AG09319 (cell line): Measurements from ENCODE around the gene PIK3R1.

Experiments
- DNase-seq: peaks from one replicate; pipeline ENCODE4 v3.0.0-alpha.2; 2010; ENCODE audit warnings: low read depth; ENCODE audit errors: extremely low read depth
- TF ChIP-seq, protein P1 (sequence below): IDR thresholded peaks from 2 replicates; pipeline ENCODE4 v1.5.1; 2011; ENCODE audit warnings: low read depth, mild to moderate bottlenecking, inconsistent platforms, low read length, moderate library complexity

PIK3R1 gene

DNA sequence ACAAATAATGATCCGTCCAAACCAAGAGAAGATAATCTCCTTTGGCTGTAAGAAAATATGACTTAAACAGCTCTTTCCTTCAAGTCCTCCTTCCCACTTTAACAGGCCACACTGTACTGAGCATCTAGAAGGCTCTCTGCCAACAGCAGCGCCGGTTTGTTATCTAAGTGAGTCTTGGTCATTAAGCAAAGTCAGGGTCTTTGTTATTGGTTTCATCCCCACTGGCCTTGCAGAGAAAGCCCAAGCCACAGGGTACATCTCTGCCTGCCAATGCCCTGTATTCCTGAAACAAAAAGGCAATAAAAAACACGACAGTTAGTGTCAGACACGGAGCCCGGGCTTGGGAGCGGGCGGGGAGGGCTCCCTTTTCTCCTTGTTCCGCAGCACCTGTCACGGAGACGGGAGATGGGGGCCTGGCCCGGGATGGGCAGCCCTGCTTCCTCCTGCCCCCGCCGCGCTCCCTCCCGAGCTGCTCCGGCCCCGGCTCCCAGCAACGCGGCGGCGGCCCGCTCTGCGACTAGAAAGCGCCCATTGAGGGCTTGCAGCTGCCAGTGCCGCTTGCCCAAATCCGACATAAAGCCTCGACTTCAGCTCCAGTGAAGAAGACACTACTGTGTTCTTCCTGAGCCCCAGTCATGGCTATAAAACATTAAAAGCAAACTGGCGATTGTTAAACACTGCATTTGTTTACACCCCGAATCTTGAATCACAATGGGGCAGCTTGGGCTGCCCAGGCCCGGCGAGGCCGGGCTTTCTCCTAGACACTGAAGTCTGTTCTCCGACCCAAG lies 28.1 kb upstream of the PIK3R1 start:
- TF ChIP-seq, protein P1, sequence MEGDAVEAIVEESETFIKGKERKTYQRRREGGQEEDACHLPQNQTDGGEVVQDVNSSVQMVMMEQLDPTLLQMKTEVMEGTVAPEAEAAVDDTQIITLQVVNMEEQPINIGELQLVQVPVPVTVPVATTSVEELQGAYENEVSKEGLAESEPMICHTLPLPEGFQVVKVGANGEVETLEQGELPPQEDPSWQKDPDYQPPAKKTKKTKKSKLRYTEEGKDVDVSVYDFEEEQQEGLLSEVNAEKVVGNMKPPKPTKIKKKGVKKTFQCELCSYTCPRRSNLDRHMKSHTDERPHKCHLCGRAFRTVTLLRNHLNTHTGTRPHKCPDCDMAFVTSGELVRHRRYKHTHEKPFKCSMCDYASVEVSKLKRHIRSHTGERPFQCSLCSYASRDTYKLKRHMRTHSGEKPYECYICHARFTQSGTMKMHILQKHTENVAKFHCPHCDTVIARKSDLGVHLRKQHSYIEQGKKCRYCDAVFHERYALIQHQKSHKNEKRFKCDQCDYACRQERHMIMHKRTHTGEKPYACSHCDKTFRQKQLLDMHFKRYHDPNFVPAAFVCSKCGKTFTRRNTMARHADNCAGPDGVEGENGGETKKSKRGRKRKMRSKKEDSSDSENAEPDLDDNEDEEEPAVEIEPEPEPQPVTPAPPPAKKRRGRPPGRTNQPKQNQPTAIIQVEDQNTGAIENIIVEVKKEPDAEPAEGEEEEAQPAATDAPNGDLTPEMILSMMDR, result no peak
- DNase-seq, result no peak

DNA sequence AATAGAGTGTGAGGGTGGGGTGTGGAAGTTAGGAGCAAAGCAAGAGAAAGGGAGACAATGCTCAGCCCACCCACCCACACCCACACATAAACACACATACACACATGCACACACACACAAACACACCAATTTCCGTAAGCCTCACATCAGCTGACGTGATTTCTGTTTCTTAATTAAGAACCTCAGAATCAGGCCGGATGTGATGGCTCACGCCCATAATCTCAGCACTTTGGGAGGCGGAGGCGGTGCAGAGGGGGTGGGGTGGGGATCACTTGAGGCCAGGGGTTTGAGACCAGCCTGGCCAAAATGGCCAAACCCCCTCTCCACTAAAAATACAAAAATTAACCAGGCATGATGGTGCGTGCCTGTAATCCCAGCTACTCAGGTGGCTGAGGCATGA lies 26.4 kb upstream of the PIK3R1 start:
- no peak for DNase-seq
- TF ChIP-seq, protein P1, result no peak

DNA sequence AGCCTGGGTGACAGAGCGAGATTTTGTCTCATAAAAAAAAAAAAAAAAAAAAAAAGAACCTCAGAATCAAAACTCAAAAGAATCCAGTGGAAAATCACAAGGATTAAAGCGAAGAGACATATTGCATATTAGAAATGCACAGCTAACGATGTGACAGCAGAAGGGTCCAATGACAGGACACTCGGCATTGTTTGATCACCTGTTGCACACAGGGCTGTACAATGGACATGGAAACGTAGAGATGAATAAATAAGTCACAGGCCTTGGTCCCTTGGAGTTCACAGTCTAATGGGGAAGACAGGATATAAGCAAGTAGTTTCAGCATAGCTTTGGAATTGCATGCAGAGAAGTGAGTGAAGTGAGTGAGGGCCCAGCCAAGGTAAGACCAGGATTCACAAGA lies 25.9 kb upstream of the PIK3R1 start:
- TF ChIP-seq, protein P1, result no peak
- no peak for DNase-seq

DNA sequence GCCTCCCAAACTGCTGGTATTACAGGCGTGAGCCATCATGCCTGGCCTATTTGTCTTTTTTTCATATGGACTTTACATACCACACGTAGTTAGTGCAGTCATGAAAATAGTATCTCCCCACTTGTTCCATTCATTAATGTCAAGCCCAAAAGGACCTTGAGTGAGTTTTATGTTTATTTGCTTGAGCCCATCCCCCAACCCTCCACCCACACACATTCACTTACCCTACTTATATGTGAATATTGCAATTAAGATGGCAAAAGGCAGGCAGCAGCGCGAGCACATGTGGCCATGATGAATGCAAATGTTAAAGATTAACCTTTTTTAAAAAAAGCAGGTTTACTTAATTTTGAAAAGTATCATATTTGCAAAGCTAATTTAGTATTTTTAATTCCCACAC lies 24.9 kb upstream of the PIK3R1 start:
- TF ChIP-seq, protein P1, result no peak
- no peak for DNase-seq

DNA sequence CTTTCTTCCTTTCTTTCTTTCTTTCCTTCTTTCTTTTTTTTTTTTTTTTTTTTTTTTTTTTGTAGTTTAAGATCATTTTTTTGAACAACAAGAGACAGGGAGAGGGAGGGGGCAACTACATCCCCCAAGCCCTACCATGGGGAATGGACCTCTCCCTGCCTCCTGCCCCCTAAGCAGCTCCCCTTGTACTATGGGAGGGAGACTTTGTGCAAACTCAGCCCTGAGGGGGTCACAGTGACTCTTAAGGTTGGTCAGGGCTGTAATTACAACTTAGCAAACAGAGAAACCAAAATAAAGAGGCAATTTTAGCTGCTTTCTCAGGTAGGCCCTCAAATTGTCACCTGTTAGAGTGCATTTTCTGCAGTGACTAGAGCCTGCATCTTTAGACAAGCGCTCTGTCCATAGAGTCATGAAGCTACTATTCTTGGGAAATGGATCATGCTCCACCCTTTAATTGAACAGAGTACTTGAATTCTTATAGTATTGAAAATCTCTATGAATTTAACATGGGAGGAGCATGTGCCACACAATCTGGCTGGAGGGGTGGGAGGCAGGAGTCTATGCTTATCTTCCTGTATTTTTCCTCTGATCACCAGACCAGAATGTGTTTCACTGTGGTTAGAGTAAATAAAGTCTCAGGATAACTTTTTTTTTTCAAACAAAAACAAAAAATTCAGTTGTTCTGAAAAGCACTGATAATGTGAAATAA lies 24.3 kb upstream of the PIK3R1 start:
- no peak for DNase-seq
- TF ChIP-seq, protein P1, result no peak

DNA sequence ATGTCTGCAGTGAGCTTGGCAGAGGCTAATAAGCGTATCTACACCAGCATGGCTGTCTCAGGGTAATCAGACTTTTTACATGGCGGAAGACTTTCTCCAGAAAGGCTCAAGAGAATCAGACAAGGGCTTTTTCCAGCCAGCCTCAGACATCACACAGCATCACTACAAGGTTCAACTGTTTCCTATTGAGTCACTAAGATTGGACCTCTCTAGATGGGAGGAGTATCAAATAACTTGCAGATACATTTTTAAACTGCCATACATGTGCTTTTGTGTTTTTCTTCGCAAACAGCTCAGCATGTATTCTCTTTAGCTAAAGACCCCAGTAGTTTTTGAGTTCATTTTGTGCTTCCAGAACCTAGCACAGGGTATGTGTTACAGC lies 22.9 kb upstream of the PIK3R1 start:
- DNase-seq, result no peak
- TF ChIP-seq, protein P1, result no peak

DNA sequence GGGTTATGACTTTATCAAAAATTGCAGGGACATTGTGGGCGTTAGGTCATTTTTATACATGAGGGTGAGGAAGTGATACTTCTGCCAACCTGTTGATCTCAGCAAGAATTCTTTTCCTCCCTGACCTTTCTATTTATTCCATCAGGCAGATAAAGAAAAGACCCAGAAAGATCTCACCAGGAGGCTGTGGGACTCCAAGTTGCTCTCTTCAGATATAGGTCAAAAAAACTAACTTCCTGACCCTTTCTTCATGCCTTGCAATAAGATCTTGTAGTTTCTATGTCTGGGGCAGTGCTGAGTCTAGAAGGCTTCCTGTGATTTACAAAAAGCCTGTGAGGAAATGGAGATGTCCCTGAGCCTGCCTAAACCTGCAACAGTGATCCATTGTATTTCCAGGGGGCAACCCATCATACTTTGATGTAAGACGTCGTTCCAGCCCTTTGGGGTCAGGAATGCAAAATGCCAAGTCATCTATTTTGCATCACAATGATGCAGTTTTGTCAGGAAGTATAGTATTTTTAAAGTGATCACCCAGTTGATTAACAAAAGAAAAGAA lies 22.0 kb upstream of the PIK3R1 start:
- no peak for DNase-seq
- TF ChIP-seq, protein P1, result no peak
